DND-41 (cell line): ENCODE data around the gene ABCA13.

Experiments
- ATAC-seq: fragments of 200-7000 bp; cut with Tn5 transposase; 3 replicates; pipeline ENCODE4 v1.9.1; 2021; ENCODE audit warnings: low read depth; ENCODE audit not compliant: insufficient read depth
- DNase-seq: peaks from one replicate; pipeline ENCODE4 v3.0.0-alpha.2; 2020
- H2AFZ ChIP-seq: 2 replicates; pipeline ENCODE4 v1.6.0; 2012; ENCODE audit warnings: low read depth, low read length
- H3K27ac ChIP-seq: 2 replicates; pipeline ENCODE4 v1.5.1; 2012; ENCODE audit warnings: low read length, inconsistent platforms
- H3K27me3 ChIP-seq: fragments of 200-600 bp; sonication (generic); 2 replicates; pipeline ENCODE4 v1.6.0; 2012; ENCODE audit warnings: low read length, mild to moderate bottlenecking, inconsistent platforms; ENCODE audit not compliant: insufficient read depth, poor library complexity
- H3K36me3 ChIP-seq: 2 replicates; pipeline ENCODE4 v1.5.1; 2012; ENCODE audit warnings: low read length, inconsistent platforms; ENCODE audit not compliant: insufficient read depth
- H3K4me1 ChIP-seq: 2 replicates; pipeline ENCODE4 v1.5.1; 2012; ENCODE audit warnings: mild to moderate bottlenecking, low read length; ENCODE audit not compliant: insufficient read depth
- H3K4me2 ChIP-seq: 2 replicates; pipeline ENCODE4 v1.6.0; 2012; ENCODE audit warnings: mild to moderate bottlenecking, moderate library complexity, low read length, inconsistent platforms; ENCODE audit not compliant: insufficient read depth
- H3K4me3 ChIP-seq, 2 experiments: fragments of 200-600 bp in 1 of 2; shearing (Covaris generic) in 1 of 2; 2 replicates each; pipeline ENCODE4 v1.5.1; 2012 to 2016; ENCODE audit warnings: inconsistent platforms in 2 of 2, low read length in 2 of 2, mild to moderate bottlenecking in 2 of 2, low read depth in 1 of 2, moderate library complexity in 1 of 2
- H3K79me2 ChIP-seq: 2 replicates; pipeline ENCODE4 v1.6.0; 2012; ENCODE audit warnings: low read length, inconsistent platforms; ENCODE audit not compliant: insufficient read depth
- H3K9ac ChIP-seq: 2 replicates; pipeline ENCODE4 v1.6.0; 2012; ENCODE audit warnings: low read depth, mild to moderate bottlenecking, inconsistent platforms, low read length, moderate library complexity
- H3K9me3 ChIP-seq: 2 replicates; pipeline ENCODE4 v1.5.1; 2012; ENCODE audit warnings: low read length, moderate library complexity, mild to moderate bottlenecking, inconsistent platforms; ENCODE audit not compliant: insufficient read depth, severe bottlenecking
- H4K20me1 ChIP-seq: 2 replicates; pipeline ENCODE4 v1.6.0; 2012; ENCODE audit warnings: low read length; ENCODE audit not compliant: insufficient read depth
- CTCF ChIP-seq: IDR thresholded peaks from 2 replicates; pipeline ENCODE4 v1.5.1; 2012; ENCODE audit warnings: borderline replicate concordance, low read length, moderate library complexity, mild to moderate bottlenecking; ENCODE audit not compliant: poor library complexity, severe bottlenecking; ENCODE audit errors: extremely low read depth
- EZH2 ChIP-seq: IDR thresholded peaks from 3 replicates; pipeline ENCODE4 v1.6.1; 2012; ENCODE audit warnings: borderline replicate concordance, low read depth, mild to moderate bottlenecking, moderate library complexity, low read length, inconsistent platforms; ENCODE audit not compliant: severe bottlenecking

The ABCA13 gene

GRCh38 chr7:48139459-48139858, 31.8 kb upstream of the ABCA13 start:
- DNase-seq, result no peak

GRCh38 chr7:48140001-48140681, 31.1 kb upstream of the ABCA13 start:
- Histone ChIP-seq H3K36me3 (no peaks in the 10 kb centered on the region), H3K27ac (no peak overlapping the region), H3K27me3 (no peaks in the 10 kb centered on the region), H3K9ac (no peak overlapping the region), H2AFZ (no peak overlapping the region), H3K4me2 (no peak overlapping the region), H3K4me1 (no peaks in the 10 kb centered on the region), H3K9me3 (no peaks in the 10 kb centered on the region), H4K20me1 (no peaks in the 10 kb centered on the region), H3K79me2 (no peaks in the 10 kb centered on the region), H3K4me3 (no peak overlapping the region)
- DNase-seq (no peak), ATAC-seq (no peak)
- TF ChIP-seq EZH2, result no peak
- TF ChIP-seq CTCF, result no peak

More at GRCh38 chr7:48139459-48139858, 31.8 kb upstream of the ABCA13 start:
- H3K36me3 ChIP-seq, result no peaks in the 10 kb centered on the region
- H2AFZ ChIP-seq, result no peak overlapping the region
- no peak overlapping the region for H3K27ac ChIP-seq
- no peaks in the 10 kb centered on the region for H3K79me2 ChIP-seq
- no peak overlapping the region for H3K9ac ChIP-seq
- H3K4me1 ChIP-seq, result no peaks in the 10 kb centered on the region
- H3K27me3 ChIP-seq, result no peaks in the 10 kb centered on the region
- TF ChIP-seq CTCF (no peak), EZH2 (no peak)
- H3K4me2 ChIP-seq, result no peak overlapping the region
- no peak overlapping the region for H3K4me3 ChIP-seq
- ATAC-seq, result no peak
- H3K9me3 ChIP-seq, result no peaks in the 10 kb centered on the region
- H4K20me1 ChIP-seq, result no peaks in the 10 kb centered on the region

- no peak overlapping the region for H3K4me3 ChIP-seq
- no peak overlapping the region for H3K4me2 ChIP-seq
- H3K4me1 ChIP-seq, result no peaks in the 10 kb centered on the region
- TF ChIP-seq CTCF (no peak), EZH2 (no peak)
- no peaks in the 10 kb centered on the region for H3K36me3 ChIP-seq
- H4K20me1 ChIP-seq, result no peaks in the 10 kb centered on the region
- H3K9me3 ChIP-seq, result no peaks in the 10 kb centered on the region
- no peak overlapping the region for H3K9ac ChIP-seq
- H2AFZ ChIP-seq, result no peak overlapping the region
- no peak overlapping the region for H3K27ac ChIP-seq
- DNase-seq, result no peak
- H3K27me3 ChIP-seq, result no peaks in the 10 kb centered on the region
- H3K79me2 ChIP-seq, result no peaks in the 10 kb centered on the region
- no peak for ATAC-seq
These were observed 29.7 kb upstream of the ABCA13 start for GRCh38 chr7:48141521-48141920.

- no peak overlapping the region for H2AFZ ChIP-seq
- H3K9ac ChIP-seq, result no peak overlapping the region
- no peaks in the 10 kb centered on the region for H3K36me3 ChIP-seq
- H3K9me3 ChIP-seq, result no peaks in the 10 kb centered on the region
- no peaks in the 10 kb centered on the region for H3K79me2 ChIP-seq
- DNase-seq (no peak), ATAC-seq (no peak)
- no peaks in the 10 kb centered on the region for H4K20me1 ChIP-seq
- no peak overlapping the region for H3K27ac ChIP-seq
- H3K27me3 ChIP-seq, result no peaks in the 10 kb centered on the region
- H3K4me1 ChIP-seq, result no peaks in the 10 kb centered on the region
- TF ChIP-seq EZH2 (no peak), CTCF (no peak)
- H3K4me3 ChIP-seq, result no peak overlapping the region
- no peak overlapping the region for H3K4me2 ChIP-seq
These were observed 26.9 kb upstream of the ABCA13 start for GRCh38 chr7:48144291-48144768.
